GM21529 (cell line): ENCODE measurements around the gene C6orf58.
"Not testable (repeated sequence)": the region's sequence is repeated elsewhere in the genome, so short reads cannot be mapped to it uniquely, and the experiment has no call there.

Source experiments
- ATAC-seq: cut with Tn5 transposase; IDR thresholded peaks from one replicate; pipeline ENCODE4 v1.9.1; 2021; ENCODE audit not compliant: unreplicated experiment

The C6orf58 gene

GRCh38 chr6:127589135-127589534, 12.2 kb downstream of the C6orf58 start:
- ATAC-seq, result no peak

- no peak for ATAC-seq
Measured at GRCh38 chr6:127590344-127590743, 13.4 kb downstream of the C6orf58 start.

GRCh38 chr6:127592964-127593363, 16.0 kb downstream of the C6orf58 start:
- no peak for ATAC-seq

- ATAC-seq, result not testable (repeated sequence)
Measured at GRCh38 chr6:127593456-127593855, 16.5 kb downstream of the C6orf58 start.

- ATAC-seq, result no peak
Measured at GRCh38 chr6:127606131-127606562, 29.2 kb downstream of the C6orf58 start.

GRCh38 chr6:127608554-127609270, 31.7 kb downstream of the C6orf58 start:
- ATAC-seq, result no peak

GRCh38 chr6:127618729-127619128, 41.8 kb downstream of the C6orf58 start:
- ATAC-seq, result no peak

GRCh38 chr6:127630800-127631199, 53.8 kb downstream of the C6orf58 start:
- ATAC-seq, result no peak

- ATAC-seq, result no peak
Measured at GRCh38 chr6:127634178-127634577, 57.2 kb downstream of the C6orf58 start.

GRCh38 chr6:127635091-127635490, 58.1 kb downstream of the C6orf58 start:
- ATAC-seq, result no peak

- ATAC-seq, result no peak
Measured at GRCh38 chr6:127637830-127638409, 60.9 kb downstream of the C6orf58 start.
